Rectal smooth muscle tissue (tissue), 1 donor: ENCODE data around the gene SCN1A.

Experiments used
- H3K27ac ChIP-seq: one replicate; pipeline ENCODE4 v1.7.0; 2013; ENCODE audit warnings: low read depth, low read length, inconsistent platforms
- H3K27me3 ChIP-seq: one replicate; pipeline ENCODE4 v1.7.0; 2013; ENCODE audit warnings: low read length; ENCODE audit not compliant: control insufficient read depth, insufficient read depth
- H3K36me3 ChIP-seq: one replicate; pipeline ENCODE4 v1.7.0; 2013; ENCODE audit warnings: low read length; ENCODE audit not compliant: control insufficient read depth, insufficient read depth
- H3K4me1 ChIP-seq: one replicate; pipeline ENCODE4 v1.7.0; 2013; ENCODE audit warnings: low read length; ENCODE audit not compliant: control insufficient read depth, insufficient read depth
- H3K4me3 ChIP-seq: one replicate; pipeline ENCODE4 v1.7.0; 2013; ENCODE audit warnings: low read length
- H3K9ac ChIP-seq: one replicate; pipeline ENCODE4 v1.7.0; 2013; ENCODE audit warnings: low read length

Gene SCN1A

GRCh38 chr2:166092889-166093288 lies 34.9 kb downstream of the SCN1A start:
- Histone ChIP-seq H3K27ac (no peak overlapping the region), H3K4me3 (no peak overlapping the region), H3K27me3 (no peaks in the 10 kb centered on the region), H3K9ac (no peak overlapping the region), H3K4me1 (peaks cover 2% of the 10 kb centered on the region), H3K36me3 (no peaks in the 10 kb centered on the region)

- Histone ChIP-seq H3K9ac (no peak overlapping the region), H3K27me3 (no peaks in the 10 kb centered on the region), H3K4me3 (no peak overlapping the region), H3K36me3 (no peaks in the 10 kb centered on the region), H3K27ac (no peak overlapping the region), H3K4me1 (peaks cover 2% of the 10 kb centered on the region)
These were observed 36.4 kb downstream of the SCN1A start for GRCh38 chr2:166091439-166091838.

GRCh38 chr2:166090908-166091307 lies 36.9 kb downstream of the SCN1A start:
- Histone ChIP-seq H3K27ac (no peak overlapping the region), H3K4me3 (no peak overlapping the region), H3K27me3 (no peaks in the 10 kb centered on the region), H3K9ac (no peak overlapping the region), H3K36me3 (no peaks in the 10 kb centered on the region), H3K4me1 (peaks cover 2% of the 10 kb centered on the region)

GRCh38 chr2:166090346-166090745 lies 37.5 kb downstream of the SCN1A start:
- H3K27ac ChIP-seq = no peak overlapping the region
- H3K4me3 ChIP-seq = no peak overlapping the region
- H3K27me3 ChIP-seq = no peaks in the 10 kb centered on the region
- H3K9ac ChIP-seq = no peak overlapping the region
- no peaks in the 10 kb centered on the region for H3K36me3 ChIP-seq
- peaks cover 2% of the 10 kb centered on the region for H3K4me1 ChIP-seq

GRCh38 chr2:166088634-166089033 lies 39.2 kb downstream of the SCN1A start:
- Histone ChIP-seq H3K9ac (no peak overlapping the region), H3K4me1 (peaks cover 2% of the 10 kb centered on the region), H3K27me3 (no peaks in the 10 kb centered on the region), H3K27ac (no peak overlapping the region), H3K4me3 (no peak overlapping the region), H3K36me3 (no peaks in the 10 kb centered on the region)

- H3K4me1 ChIP-seq = no peaks in the 10 kb centered on the region
- H3K27ac ChIP-seq = no peak overlapping the region
- no peaks in the 10 kb centered on the region for H3K27me3 ChIP-seq
- H3K36me3 ChIP-seq = no peaks in the 10 kb centered on the region
- no peak overlapping the region for H3K9ac ChIP-seq
- no peak overlapping the region for H3K4me3 ChIP-seq
These were observed 43.5 kb downstream of the SCN1A start for GRCh38 chr2:166084301-166084700.

GRCh38 chr2:166082736-166083135 lies 45.1 kb downstream of the SCN1A start:
- no peak overlapping the region for H3K9ac ChIP-seq
- H3K4me3 ChIP-seq = no peak overlapping the region
- no peaks in the 10 kb centered on the region for H3K36me3 ChIP-seq
- H3K27ac ChIP-seq = no peak overlapping the region
- no peaks in the 10 kb centered on the region for H3K4me1 ChIP-seq
- no peaks in the 10 kb centered on the region for H3K27me3 ChIP-seq

GRCh38 chr2:166081852-166082251 lies 46.0 kb downstream of the SCN1A start:
- H3K27me3 ChIP-seq = no peaks in the 10 kb centered on the region
- H3K9ac ChIP-seq = no peak overlapping the region
- H3K4me3 ChIP-seq = no peak overlapping the region
- no peak overlapping the region for H3K27ac ChIP-seq
- no peaks in the 10 kb centered on the region for H3K4me1 ChIP-seq
- no peaks in the 10 kb centered on the region for H3K36me3 ChIP-seq

GRCh38 chr2:166081131-166081632 lies 46.6 kb downstream of the SCN1A start:
- Histone ChIP-seq H3K4me3 (no peak overlapping the region), H3K27me3 (no peaks in the 10 kb centered on the region), H3K9ac (no peak overlapping the region), H3K4me1 (no peaks in the 10 kb centered on the region), H3K27ac (no peak overlapping the region), H3K36me3 (no peaks in the 10 kb centered on the region)

- H3K4me3 ChIP-seq = no peak overlapping the region
- no peaks in the 10 kb centered on the region for H3K27me3 ChIP-seq
- no peak overlapping the region for H3K27ac ChIP-seq
- no peaks in the 10 kb centered on the region for H3K4me1 ChIP-seq
- H3K36me3 ChIP-seq = no peaks in the 10 kb centered on the region
- H3K9ac ChIP-seq = no peak overlapping the region
These were observed 53.4 kb downstream of the SCN1A start for GRCh38 chr2:166074430-166074829.

GRCh38 chr2:166074011-166074410 lies 53.8 kb downstream of the SCN1A start:
- Histone ChIP-seq H3K4me1 (no peaks in the 10 kb centered on the region), H3K36me3 (no peaks in the 10 kb centered on the region), H3K9ac (no peak overlapping the region), H3K4me3 (no peak overlapping the region), H3K27me3 (no peaks in the 10 kb centered on the region), H3K27ac (no peak overlapping the region)

- Histone ChIP-seq H3K4me3 (no peak overlapping the region), H3K4me1 (no peaks in the 10 kb centered on the region), H3K27ac (no peak overlapping the region), H3K9ac (no peak overlapping the region), H3K36me3 (no peaks in the 10 kb centered on the region), H3K27me3 (no peaks in the 10 kb centered on the region)
These were observed 57.6 kb downstream of the SCN1A start for GRCh38 chr2:166070231-166070630.

GRCh38 chr2:166068981-166069380 lies 58.8 kb downstream of the SCN1A start:
- H3K36me3 ChIP-seq = no peaks in the 10 kb centered on the region
- no peak overlapping the region for H3K27ac ChIP-seq
- H3K9ac ChIP-seq = no peak overlapping the region
- no peak overlapping the region for H3K4me3 ChIP-seq
- H3K4me1 ChIP-seq = no peaks in the 10 kb centered on the region
- no peaks in the 10 kb centered on the region for H3K27me3 ChIP-seq
